Ishikawa (cell line): Measurements from ENCODE around the gene OR52E1.

Source experiments
- CEBPB ChIP-seq: IDR thresholded peaks from 2 replicates; pipeline ENCODE4 v1.6.1; 2012
- CREB1 ChIP-seq: IDR thresholded peaks from 2 replicates; pipeline ENCODE4 v1.6.1; 2012; ENCODE audit warnings: low read depth
- EP300 ChIP-seq: IDR thresholded peaks from 2 replicates; pipeline ENCODE4 v1.6.1; 2012; ENCODE audit warnings: borderline replicate concordance
- FOXM1 ChIP-seq: IDR thresholded peaks from 2 replicates; pipeline ENCODE4 v1.6.1; 2012; ENCODE audit warnings: low read depth, borderline replicate concordance
- MAX ChIP-seq: IDR thresholded peaks from 2 replicates; pipeline ENCODE4 v1.6.1; 2012
- NFIC ChIP-seq: IDR thresholded peaks from 2 replicates; pipeline ENCODE4 v1.6.1; 2012
- RAD21 ChIP-seq: IDR thresholded peaks from 2 replicates; pipeline ENCODE4 v1.6.1; 2012; ENCODE audit warnings: low read depth
- REST ChIP-seq: IDR thresholded peaks from 2 replicates; pipeline ENCODE4 v1.6.1; 2012; ENCODE audit warnings: low read depth, mild to moderate bottlenecking
- TCF12 ChIP-seq: IDR thresholded peaks from 2 replicates; pipeline ENCODE4 v1.6.1; 2012; ENCODE audit warnings: low read depth
- TEAD4 ChIP-seq: IDR thresholded peaks from 2 replicates; pipeline ENCODE4 v1.6.1; 2012
- USF1 ChIP-seq: IDR thresholded peaks from 2 replicates; pipeline ENCODE4 v1.6.1; 2012
- YY1 ChIP-seq: IDR thresholded peaks from 2 replicates; pipeline ENCODE4 v1.6.1; 2012; ENCODE audit warnings: low read depth
- ZBTB7A ChIP-seq: IDR thresholded peaks from 2 replicates; pipeline ENCODE4 v1.6.1; 2012; ENCODE audit warnings: low read depth

Gene OR52E1

GRCh38 chr11:5103066-5103465 is 33.7 kb downstream of the OR52E1 start:
- TF ChIP-seq YY1 (no peak), NFIC (no peak), FOXM1 (no peak)

- no peak for TF ChIP-seq RAD21
- TF ChIP-seq TCF12 = no peak
- no peak for TF ChIP-seq TEAD4
- no peak for TF ChIP-seq FOXM1
- TF ChIP-seq YY1 = no peak
- TF ChIP-seq CEBPB = no peak
- TF ChIP-seq EP300 = no peak
- TF ChIP-seq MAX = no peak
- no peak for TF ChIP-seq REST
- no peak for TF ChIP-seq USF1
- TF ChIP-seq CREB1 = no peak
These were observed 37.9 kb downstream of the OR52E1 start for GRCh38 chr11:5107285-5107684.

GRCh38 chr11:5115339-5115738 is 46.0 kb downstream of the OR52E1 start:
- TF ChIP-seq ZBTB7A (no peak), RAD21 (no peak), NFIC (no peak), USF1 (no peak), YY1 (no peak), MAX (no peak), TEAD4 (no peak), CEBPB (no peak)

- TF ChIP-seq CREB1 = no peak
- TF ChIP-seq EP300 = no peak
- no peak for TF ChIP-seq USF1
These were observed 48.2 kb downstream of the OR52E1 start for GRCh38 chr11:5117588-5117987.

- TF ChIP-seq TEAD4 (no peak), CEBPB (no peak), ZBTB7A (no peak), REST (no peak), FOXM1 (no peak), YY1 (no peak), MAX (no peak)
These were observed 49.5 kb downstream of the OR52E1 start for GRCh38 chr11:5118893-5119292.
